ENCODE measurements around the gene SLC2A1.

The SLC2A1 gene

DNA sequence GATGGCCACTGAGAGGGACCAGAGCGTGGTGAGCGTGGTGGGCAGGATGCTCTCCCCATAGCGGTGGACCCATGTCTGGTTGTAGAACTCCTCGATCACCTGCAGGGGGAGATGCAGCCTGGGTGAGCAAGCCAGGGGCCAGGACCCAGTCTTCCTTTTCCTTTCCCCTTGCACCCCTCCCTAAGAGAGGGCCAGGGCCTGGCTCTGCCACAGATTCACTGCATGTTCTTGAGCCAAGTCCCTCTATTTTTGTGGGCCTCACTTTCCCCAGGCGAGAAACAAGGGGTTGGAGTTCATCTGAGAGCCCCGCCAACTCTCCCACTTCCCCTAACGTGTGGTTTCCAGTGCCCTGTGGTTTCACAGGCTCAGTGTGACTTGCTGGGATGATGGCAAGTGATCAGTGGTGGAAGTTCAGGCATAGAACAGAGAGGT, 27.5 kb downstream of the SLC2A1 start:
- in situ Hi-C loops (cut with HindIII; ENCODE audit: low sequenced_read_pairs) = no loop called here
- H3K4me3 ChIP-seq (ENCODE audit: low read depth, low read length) = no peak overlapping the region
- DNase-seq (ENCODE audit: low read depth) = no peak
- TF ChIP-seq, protein P1, sequence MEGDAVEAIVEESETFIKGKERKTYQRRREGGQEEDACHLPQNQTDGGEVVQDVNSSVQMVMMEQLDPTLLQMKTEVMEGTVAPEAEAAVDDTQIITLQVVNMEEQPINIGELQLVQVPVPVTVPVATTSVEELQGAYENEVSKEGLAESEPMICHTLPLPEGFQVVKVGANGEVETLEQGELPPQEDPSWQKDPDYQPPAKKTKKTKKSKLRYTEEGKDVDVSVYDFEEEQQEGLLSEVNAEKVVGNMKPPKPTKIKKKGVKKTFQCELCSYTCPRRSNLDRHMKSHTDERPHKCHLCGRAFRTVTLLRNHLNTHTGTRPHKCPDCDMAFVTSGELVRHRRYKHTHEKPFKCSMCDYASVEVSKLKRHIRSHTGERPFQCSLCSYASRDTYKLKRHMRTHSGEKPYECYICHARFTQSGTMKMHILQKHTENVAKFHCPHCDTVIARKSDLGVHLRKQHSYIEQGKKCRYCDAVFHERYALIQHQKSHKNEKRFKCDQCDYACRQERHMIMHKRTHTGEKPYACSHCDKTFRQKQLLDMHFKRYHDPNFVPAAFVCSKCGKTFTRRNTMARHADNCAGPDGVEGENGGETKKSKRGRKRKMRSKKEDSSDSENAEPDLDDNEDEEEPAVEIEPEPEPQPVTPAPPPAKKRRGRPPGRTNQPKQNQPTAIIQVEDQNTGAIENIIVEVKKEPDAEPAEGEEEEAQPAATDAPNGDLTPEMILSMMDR (IDR thresholded peaks at IDR 0.05; ENCODE audit: low read depth, low read length, missing control alignments) = peak; percentile 66

DNA sequence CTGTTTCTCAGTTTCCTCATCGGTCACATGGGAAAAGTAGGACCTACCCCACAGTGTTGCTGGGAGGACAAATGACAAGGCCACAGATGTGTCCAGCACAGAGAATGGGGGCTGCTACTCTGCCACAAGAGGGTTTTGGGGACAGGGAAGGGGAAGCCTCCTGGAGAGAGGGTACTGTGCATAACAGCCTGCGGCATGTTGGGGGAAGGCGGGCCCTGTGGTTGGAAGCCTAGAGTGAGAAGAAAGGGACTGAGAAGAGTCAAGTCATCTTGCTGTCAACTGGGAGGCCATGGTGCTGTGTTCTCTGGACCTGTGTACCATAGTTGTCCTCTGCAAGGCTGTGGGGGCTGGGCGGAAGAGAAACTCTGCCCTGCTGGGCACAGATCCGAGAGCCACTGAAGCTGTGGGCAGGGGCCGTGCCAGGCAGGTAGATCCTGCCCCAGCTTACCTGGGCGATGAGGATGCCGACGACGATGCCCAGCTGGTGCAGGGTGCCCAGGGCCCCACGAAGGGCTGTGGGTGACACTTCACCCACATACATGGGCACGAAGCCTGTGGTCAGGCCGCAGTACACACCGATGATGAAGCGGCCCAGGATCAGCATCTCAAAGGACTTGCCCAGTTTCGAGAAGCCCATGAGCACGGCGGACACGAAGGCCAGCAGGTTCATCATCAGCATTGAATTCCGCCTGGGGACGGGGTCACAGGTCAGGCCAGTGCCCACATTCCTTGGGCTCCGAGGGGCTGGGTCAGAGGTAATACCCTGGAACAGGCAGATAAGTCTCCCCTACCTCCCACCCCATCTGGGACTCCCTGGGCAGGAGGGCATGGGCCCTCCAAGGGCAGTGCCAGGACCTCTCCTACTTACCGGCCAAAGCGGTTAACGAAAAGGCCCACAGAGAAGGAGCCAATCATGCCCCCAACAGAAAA, 28.2 kb downstream of the SLC2A1 start:
- in situ Hi-C loops (cut with HindIII; ENCODE audit: low sequenced_read_pairs) = no loop called here
- TF ChIP-seq, protein P1 (IDR thresholded peaks at IDR 0.05; ENCODE audit: low read depth, low read length, missing control alignments) = no peak
- no peak overlapping the region for H3K4me3 ChIP-seq (ENCODE audit: low read depth, low read length)
- DNase-seq (ENCODE audit: low read depth) = no peak

DNA sequence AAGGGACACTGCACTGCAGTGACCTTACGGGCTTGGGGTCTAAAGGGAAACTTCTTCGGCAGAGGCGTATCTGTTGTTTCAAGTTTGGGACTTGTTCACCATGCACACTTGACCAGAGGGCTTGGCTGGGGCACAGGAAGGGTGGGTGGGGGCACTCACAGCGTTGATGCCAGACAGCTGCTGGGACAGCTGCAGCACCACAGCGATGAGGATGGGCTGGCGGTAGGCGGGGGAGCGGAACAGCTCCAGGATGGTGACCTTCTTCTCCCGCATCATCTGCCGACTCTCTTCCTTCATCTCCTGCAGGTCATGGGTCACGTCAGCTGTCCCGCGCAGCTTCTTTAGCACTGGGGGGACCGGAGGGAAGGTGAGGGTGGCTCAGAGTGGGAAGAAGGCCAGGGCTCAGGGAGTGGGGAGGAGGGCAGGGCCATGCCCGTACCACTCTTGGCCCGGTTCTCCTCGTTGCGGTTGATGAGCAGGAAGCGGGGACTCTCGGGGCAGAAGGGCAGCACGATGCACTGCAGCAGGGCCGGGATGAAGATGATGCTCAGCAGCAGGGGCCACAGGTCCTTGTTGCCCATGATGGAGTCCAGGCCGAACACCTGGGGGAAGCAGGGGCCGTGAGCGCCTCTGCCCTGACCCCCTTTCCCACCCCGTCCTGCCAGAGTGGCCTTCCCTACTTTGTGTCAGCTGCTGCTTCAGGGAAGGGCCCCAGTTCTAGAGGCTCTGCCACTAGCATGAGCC, 29.1 kb downstream of the SLC2A1 start:
- in situ Hi-C loops (cut with HindIII; ENCODE audit: low sequenced_read_pairs) = no loop called here
- DNase-seq (ENCODE audit: low read depth) = no peak
- H3K4me3 ChIP-seq (ENCODE audit: low read depth, low read length) = no peak overlapping the region
- TF ChIP-seq, protein P1 (IDR thresholded peaks at IDR 0.05; ENCODE audit: low read depth, low read length, missing control alignments) = no peak

DNA sequence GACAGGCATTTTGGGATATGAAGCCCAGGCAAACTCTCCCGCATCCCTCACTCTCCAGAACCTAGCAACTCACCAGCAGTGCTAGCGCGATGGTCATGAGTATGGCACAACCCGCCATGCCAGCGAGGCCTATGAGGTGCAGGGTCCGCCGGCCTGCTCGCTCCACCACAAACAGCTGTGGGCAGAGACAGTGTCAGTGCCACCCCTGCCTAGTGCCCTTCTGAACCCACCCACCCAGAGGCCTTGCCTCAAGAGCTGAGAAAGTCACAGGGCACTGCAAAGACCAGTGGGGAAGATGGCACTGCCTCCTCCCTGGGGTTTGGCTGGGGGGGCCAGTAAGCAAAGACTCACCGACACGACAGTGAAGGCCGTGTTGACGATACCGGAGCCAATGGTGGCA, 29.8 kb downstream of the SLC2A1 start:
- no peak overlapping the region for H3K4me3 ChIP-seq (ENCODE audit: low read depth, low read length)
- DNase-seq (ENCODE audit: low read depth) = no peak
- TF ChIP-seq, protein P1 (IDR thresholded peaks at IDR 0.05; ENCODE audit: low read depth, low read length, missing control alignments) = no peak
- in situ Hi-C loops (cut with HindIII; ENCODE audit: low sequenced_read_pairs) = no loop called here

DNA sequence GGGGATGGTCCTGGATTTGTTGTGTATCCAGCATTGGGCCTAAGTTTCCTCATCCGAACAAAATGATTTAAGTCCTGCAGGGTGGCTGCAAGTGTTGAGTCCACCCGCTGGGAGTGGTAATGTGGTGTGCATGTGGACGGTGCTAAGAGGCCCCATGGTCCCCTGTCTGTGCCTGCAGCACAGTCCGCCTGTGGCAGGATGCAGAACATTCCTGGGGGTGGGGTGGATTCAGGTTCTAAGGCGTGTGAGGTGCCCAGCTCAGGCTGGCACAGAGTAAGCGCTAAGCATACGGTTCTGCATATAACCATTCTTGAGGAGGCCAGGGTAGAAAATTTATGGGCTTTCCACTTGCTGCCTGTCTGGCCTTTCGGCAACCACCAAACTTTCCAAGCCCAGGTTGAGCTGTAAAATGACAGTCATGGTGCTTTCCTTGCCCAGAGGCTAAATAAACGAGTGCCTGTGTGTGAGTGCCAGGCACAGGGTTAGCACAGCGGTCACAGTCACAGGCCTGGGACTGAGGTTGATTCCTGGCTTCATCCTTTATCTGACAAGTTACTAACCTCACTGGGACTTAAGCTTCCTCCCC, 30.7 kb downstream of the SLC2A1 start:
- no peak overlapping the region for H3K4me3 ChIP-seq (ENCODE audit: low read depth, low read length)
- no peak for DNase-seq (ENCODE audit: low read depth)
- in situ Hi-C loops (cut with HindIII; ENCODE audit: low sequenced_read_pairs) = no loop called here
- TF ChIP-seq, protein P1 (IDR thresholded peaks at IDR 0.05; ENCODE audit: low read depth, low read length, missing control alignments) = no peak

DNA sequence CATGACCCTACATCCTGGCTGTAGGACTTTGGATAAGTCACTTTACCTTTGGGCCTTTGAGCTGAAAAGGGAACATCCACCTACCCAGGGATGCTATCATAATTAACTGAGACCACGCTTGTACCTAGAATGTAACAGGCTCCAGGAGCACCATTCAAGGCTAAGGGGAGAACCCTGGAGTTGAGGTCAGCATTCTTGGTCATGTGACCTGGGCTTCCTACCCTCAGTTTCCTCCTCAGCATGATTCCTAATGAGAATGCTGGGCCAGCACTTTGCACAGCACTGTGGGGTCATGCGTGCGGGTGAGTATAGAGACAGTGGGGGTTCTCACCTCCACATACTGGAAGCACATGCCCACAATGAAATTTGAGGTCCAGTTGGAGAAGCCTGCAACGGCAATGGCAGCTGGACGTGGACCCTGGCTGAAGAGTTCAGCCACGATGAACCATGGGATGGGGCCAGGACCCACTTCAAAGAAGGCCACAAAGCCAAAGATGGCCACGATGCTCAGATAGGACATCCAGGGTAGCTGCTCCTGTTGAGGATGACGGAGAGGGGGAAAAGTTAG, 31.3 kb downstream of the SLC2A1 start:
- in situ Hi-C loops (cut with HindIII; ENCODE audit: low sequenced_read_pairs) = no loop called here
- TF ChIP-seq, protein P1 (IDR thresholded peaks at IDR 0.05; ENCODE audit: low read depth, low read length, missing control alignments) = no peak
- H3K4me3 ChIP-seq (ENCODE audit: low read depth, low read length) = no peak overlapping the region
- no peak for DNase-seq (ENCODE audit: low read depth)

Data from astrocyte of the cerebellum (primary cell).